Iris pigment epithelial cell (primary cell): ENCODE measurements around the gene DVL1.

Source experiments
- DNase-seq: peaks from one replicate; pipeline ENCODE4 v3.0.0-alpha.2; 2011; ENCODE audit warnings: low read depth

The DVL1 gene

DNA sequence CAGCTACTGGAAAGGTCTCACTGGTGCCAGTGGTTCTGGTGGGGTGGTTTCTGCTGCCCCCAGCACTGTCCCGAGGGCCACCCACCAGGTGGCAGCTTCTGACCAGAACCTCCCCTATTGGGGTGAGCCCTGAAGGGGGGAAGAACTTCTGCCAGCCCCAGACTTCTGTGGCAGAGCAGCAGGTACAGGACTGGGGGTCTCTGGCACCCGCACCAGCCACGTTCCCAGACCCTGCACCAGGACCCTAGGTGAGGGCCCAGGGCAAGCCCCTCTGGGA is 39.2 kb downstream of the DVL1 start:
- DNase-seq: no peak

DNA sequence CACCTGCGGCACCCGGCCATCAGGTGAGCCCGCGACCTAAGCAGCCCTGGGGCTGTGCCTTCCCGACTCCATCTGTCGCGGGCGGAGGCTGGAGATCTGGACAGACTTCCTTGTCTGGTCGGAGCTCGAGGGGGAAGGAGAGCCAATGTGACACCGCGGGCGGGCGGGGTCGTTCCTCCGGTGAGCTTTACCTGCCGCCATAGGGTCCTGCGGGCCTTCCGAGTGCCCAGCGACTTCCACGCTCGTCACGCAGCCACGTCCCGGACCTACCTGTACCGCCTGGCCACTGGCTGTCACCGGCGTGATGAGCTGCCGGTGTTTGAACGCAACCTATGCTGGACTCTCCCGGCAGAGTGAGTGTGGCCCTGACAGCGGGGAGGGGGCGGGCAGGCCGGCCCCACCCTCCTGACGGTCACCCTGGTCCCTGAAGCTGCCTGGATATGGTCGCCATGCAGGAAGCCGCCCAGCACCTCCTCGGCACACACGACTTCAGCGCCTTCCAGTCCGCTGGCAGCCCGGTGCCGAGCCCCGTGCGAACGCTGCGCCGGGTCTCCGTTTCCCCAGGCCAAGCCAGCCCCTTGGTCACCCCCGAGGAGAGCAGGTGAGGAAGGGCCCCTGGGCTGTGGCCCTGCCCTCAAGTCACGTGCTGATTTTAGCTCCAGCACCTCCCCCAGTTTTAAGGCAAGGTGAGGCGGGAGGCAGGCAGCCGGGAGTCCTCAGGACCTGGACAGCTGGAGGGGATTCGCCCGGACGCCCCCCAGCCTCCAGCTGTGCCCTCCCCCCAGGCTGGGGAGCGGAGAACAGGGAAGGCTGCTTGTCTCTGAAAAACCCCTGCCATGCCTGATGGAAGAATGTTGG is 39.7 kb downstream of the DVL1 start:
- DNase-seq: peak; percentile 15

DNA sequence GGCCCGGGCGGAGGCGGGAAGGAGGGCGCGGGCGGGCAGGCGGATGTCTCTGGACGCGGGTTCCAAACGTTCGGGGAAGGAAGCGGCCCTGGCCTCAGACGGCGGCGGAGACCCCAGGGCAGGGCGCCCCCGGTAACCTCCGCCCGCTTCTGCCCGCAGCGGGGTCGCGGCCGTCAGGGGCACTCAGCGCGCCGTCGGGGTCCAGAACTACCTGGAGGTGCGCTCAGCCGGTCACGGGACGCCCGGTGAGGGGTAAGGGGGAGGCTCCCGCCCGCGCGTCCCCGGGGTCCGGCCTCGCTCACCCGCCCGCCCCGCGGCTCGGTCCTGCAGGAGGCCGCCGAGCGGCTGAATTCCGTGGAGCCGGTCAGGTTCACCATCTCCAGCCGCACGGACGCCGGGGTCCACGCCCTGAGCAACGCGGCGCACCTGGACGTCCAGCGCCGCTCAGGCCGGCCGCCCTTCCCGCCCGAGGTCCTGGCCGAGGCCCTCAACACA is 40.4 kb downstream of the DVL1 start:
- no peak for DNase-seq

DNA sequence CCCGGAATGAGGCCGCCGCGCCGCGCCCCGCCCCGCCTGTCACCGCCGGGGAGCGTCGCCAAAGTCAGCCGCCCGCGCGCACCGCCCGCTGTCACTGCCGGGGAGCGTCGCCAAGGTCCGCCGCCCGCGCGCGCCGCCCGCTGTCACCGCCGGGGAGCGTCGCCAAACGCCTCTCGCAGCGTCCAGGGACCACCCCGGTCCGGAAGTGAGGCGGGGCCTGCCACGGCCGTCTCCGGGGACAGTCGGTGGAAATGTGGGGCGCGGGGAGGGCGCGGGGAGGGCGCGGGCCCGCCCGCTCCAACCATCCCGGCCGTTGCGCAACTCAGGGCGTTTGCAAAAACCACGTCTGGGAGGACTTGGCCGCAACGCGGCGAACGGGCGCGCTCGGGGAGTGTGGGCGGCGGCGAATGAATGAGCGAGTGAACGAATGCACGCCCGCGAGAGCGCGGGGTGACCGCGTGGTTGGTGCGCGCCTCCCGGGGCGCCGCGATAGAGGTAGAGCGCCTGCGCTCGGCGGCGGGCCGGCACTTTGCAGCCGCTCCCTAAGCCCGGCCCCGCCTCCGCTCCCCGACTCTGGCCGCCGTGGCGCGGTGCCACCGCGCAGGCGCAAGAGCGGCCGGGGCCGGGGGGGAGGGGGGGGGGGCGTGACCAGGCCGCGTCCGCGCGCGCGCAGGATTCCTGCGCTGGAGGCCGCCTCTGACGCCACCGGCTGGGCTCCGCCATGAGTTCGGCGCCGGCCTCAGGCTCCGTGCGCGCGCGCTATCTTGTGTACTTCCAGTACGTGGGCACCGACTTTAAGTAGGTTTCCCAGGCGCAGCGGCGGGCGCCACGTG is 41.1 kb downstream of the DVL1 start, which contains the start of the genes ACAP3 and PUSL1:
TSS of gene ACAP3 (minus strand) at position 8 of the 833 bp plus-strand sequence. CDS start 115 bp downstream, outside the sequence.
TSS of gene PUSL1 (plus strand) at position 675 of the 833 bp plus-strand sequence. CDS start at position 722, 47 bp downstream.
- peak; percentile 96 for DNase-seq

DNA sequence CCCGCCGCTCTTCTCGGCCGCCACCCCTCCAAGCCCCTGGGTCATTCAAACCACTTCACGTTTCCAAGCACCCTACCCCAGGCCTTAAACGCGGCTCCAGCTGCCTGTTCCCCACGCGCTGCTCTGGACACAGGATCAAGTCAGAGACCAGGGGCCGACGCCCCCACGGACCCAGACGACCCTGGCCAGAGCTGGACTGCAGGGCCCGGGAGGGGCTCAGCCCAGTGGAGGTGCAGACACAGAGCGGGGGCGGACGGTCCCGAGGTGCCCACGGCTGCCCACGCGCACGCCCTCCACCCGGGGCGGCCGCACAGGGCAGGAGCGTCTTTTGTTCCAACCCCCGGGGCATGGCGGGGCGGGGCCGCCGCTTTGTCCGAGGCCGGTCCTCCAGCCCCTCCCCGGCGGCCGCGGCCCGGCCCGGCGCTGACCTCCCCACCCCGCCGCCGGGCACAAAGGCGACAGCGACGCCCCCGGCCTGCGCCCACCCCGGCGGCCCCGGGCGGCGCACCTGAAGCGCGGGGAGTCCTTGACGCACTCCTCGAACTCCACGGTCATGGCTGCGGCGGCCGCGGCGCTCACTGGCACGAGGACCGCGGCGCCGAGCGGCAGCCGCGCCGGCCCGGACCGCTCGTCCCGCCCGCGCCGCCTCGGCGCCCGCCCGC is 41.8 kb downstream of the DVL1 start:
- peak; percentile 21 for DNase-seq

DNA sequence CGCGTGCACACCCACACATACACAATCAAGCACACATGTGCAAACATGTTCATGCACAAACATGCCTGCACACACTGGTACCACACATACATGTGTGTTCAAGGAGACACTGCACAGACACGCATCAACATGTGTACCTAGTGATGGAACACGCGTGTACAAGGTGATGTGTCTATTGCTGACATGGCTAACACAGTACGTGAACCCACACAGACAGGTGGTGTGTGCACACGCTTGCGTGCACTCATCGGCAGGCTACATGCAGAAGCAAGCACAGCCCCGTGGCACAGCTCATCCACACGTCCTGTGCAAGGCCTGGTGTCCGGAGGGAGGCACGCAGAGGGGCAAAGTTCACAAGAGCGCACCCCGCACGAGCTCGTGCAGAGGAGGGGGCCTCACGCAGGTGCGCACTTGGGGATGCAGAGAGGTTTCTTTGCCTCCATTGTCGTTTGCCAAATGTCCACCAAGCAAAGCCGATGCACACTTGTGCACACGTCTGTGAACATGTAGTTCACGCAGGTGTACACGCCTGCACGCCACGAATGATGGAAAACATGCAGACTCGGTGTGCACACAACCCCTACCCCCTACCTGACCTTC is 42.5 kb downstream of the DVL1 start:
- peak; percentile 15 for DNase-seq

DNA sequence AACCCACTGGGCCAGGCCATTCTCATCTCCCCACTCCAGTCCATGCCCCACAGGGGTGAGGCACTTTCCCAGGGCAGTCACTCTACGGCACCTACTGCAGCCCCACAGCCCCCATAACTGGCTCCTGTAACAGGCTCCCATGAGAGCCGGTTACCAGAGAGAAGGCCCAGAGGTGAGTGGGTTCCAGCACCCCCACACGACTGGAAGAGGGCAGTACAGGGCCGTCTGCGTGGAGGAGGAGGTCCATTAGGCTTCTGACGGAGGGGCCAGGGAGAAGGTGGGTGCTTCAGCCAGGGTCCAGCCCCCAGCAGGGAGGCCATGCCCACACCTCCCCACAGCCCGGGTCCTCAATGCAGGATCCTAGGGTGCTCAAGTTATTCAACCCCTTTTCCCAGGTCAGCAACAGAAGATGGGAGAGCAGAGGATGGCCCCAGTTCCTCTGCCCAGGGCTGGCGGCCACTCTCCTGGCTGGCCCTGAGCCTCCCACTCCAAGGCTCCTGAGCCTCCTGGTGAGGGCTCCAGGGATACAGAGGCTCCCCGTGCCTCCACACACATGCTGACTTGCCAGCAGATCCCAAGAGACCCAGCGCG is 43.1 kb downstream of the DVL1 start:
- peak; percentile 25 for DNase-seq

DNA sequence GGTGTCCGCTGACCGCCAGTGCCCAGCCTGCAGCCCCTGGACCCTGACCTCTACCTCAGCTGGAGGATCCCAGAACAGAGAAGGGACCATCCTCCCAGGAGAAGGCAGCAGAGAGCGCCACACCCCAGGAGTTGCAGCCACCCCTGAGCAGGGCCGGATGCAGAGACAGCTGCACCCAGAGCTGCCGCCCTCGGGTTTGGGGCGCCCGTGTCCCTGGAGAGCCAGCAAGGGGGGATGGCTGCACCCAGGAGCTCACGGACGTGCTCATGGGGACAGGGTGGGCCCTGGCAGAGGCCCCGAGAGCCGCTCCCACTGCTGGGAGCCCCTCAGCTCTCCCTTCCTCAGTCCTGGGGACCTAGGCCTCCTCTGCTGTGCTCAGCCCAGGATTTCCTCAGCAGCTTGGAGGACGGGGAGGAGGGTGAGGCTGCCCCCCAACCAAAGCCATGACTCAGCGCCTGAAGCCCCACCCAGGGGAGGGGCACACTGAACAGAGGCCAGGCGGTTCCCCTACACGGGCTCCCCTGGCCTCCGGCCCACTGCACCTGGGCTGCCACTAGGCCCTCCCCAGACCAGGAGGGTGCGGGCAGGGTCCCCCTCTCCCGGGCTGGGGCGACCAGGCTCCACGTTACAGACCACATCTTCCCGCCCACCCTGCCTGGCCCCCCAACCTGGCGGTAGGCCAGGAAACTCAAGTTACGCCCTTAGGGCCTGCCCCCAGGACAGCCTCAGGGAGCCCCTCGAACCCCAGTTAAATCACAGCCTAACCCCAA is 43.7 kb downstream of the DVL1 start:
- peak; percentile 76 for DNase-seq

DNA sequence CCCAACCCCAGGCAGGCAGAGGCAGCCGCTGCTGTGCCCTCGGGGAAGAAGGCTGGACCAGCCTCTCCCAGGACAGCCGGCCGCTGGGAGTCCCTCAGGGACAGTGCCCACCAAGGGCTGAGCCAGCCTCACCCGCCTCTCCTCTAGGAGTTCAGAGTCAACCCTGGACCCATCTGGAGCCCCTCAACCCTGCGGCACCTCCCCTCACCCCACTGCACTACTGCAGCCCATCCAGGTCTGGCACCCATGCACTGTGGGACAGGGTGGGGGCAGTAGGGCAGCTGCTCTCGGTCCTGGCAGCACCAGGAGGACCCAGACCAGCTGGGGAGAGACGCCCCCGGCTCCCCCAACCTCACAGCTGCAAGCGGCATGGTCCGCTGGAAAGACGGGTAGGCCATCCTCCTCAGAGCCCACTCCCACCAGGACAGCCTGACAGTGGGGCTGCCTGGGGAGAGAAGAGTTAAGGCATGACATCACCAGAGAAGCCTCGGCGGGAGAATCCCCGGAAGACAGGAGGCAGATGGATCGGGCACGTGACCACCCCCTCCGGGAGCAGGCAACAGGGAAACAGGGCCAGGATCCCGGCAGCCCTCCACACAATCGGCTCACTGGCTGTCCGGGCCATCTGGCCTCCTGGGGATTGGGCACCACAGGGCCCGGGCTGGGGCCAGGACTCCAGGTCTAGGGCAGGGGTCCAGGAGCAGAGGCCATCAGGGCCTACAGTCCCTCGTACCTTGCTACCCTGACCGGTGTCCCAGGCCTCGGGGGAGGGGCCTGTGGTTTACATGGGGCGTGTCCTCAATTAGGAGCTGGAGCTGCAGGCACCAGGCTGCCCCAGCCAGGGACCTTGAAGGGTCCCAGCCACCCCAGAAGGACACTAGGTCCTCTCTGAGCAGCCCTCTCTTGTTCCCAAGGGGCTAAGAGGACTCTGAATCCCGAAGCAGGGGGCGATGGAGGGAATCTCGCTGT is 44.6 kb downstream of the DVL1 start:
- DNase-seq: peak; percentile 76

DNA sequence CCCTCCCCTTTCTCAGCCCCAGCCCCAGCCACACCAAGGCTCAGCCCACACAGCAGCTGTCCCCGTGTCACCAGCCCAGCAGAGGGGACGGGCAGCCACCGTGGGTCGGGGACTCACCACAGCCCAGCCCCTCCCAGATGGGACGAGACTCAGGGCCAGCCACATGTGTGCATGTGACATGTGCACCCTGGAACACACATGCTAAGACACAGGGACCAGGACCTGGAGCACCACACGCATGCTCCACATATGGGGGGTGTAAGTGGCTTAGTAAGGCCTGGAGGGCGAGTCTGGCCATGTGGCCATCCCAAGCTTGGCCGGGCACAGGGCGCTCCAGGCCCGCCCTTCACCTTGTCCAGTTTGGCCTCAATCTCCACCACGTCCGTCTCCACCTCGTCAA is 45.5 kb downstream of the DVL1 start:
- no peak for DNase-seq

DNA sequence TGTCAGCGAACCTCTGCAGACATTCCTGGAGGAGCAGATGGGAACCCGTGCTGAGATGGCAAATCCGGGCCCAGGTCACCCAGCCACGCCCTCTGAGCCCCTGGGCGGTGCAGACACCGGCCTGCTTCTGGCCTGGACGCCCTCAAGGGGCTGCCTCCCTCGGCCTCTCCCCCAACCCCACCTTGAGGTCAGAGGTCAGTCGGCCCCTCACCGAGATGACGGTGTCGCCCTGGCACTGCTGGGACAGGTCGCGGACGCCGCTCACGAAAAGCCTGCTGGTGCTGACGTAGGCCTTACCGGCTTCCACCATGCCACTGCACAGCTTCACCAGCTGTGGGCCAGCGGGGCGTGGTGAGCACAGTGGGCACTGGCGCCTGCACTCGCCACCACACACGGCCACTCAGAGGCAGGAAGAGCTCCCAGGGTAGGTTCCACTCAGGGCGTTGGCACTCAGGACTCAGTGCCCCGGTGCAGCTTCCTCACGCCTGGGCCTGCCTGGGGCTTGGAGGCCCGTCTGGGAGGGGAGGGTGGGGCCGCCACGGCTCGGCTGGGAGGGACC is 46.2 kb downstream of the DVL1 start:
- DNase-seq: no peak

DNA sequence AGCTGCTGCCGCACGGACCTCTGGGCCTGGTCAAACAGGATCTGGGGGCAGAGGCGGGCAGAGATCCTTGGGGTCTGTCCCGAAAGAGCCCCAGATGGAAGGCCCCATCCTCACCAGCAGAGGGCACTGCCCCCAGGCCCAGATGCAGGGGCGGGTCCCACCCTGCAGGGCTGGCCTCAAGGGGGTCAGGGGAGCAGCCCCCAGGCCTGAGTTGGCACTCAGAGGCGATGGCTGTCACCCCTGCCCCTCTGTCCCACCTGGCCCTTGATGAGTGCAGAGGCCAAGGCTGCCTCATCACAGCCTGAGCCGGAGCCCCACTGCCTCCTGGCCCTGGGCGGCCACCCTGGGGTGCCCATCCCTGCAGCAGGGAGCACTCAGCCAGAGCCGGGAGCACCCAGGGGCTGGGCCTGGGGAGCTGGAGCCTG is 47.2 kb downstream of the DVL1 start:
- no peak for DNase-seq

DNA sequence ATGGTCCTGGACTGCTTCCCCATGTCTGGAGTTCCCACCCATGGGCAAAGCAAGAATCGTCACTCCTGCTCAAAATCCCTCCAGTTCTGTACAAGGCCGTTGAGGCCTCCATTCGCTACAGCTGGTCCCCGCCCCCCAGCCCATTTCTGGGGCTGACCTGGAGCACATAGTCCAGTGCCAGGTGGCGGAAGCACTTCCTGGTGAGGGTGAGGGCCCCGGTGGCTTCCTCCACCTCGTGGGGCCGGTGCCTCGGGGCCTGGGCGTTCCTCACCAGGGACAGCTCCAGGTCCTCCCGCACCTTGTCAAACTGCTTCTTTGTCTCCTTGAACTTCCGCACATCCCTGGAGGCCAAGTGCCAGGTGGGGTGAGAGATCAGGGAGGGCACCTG is 48.9 kb downstream of the DVL1 start:
- no peak for DNase-seq

DNA sequence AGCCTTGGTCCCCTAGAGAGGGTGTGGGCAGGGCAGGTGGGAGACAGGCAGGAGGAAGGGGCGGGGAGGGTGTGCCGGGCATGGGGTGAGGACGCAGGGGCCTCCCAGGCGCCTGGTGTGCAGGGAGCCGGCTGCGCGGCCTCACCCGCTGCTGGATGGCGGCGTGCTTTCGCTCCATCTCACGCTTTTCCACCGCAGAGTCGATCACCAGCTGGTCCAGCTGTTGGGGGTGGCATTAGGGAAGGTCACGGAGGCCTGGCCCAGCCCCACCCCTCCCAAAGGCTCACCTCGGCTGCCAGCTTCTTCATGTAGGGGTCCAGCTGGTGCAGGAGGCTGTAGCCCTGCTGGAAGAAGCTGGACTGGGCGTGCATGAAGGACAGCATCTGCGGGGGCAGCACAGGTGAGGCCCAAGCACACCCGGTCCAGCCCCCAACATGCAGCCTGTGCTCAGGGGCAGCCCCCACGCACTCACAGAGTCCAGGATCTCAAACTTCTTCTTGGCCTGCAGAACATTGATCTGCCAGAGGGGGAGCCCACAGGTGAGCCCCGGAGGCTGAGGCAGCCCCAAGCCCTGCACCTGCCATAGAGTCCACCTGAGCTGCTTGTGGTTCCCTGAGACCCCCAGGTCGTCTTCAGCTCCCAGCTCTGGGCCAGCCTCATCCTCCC is 49.4 kb downstream of the DVL1 start:
- no peak for DNase-seq

DNA sequence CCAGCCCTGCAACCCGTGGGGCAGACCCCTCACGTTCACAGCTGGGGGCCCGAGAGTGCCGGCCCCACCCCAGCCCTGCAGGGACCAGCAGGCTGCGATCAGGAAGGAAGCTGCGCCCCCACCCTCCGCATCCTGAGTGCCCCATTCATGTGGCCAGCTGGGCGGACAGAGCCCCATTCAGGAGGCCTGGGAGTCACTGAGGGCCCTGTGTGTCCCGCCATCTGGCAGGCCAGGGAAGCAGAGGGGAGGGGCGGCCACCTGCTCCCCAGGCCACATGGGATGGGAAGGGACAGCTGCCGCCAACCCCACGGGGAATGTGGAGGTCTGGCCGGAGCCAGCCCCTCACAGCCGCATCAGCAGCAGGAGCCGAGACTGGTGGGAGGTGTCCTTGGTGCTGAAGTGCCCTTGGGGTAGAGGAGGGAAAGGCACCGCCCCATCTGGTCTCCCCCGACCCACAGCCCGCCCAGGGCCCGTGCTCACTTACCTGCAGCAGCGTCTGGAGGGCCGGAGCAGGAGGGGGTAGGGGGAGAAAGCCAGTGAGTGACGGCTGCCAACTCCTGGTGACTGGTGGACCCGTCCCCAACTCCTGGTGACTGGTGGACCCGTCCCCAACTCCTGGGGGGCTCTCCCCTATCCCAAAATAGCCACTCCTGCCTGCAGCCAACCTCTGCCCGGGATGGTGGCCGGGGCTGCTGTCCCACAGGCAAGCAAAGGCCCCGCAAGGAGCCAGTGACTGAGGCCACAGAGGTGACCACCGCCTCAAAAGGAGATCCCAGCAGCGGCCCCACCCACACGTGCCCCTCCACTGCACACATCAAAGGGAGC is 50.1 kb downstream of the DVL1 start:
- DNase-seq: peak; percentile 30

DNA sequence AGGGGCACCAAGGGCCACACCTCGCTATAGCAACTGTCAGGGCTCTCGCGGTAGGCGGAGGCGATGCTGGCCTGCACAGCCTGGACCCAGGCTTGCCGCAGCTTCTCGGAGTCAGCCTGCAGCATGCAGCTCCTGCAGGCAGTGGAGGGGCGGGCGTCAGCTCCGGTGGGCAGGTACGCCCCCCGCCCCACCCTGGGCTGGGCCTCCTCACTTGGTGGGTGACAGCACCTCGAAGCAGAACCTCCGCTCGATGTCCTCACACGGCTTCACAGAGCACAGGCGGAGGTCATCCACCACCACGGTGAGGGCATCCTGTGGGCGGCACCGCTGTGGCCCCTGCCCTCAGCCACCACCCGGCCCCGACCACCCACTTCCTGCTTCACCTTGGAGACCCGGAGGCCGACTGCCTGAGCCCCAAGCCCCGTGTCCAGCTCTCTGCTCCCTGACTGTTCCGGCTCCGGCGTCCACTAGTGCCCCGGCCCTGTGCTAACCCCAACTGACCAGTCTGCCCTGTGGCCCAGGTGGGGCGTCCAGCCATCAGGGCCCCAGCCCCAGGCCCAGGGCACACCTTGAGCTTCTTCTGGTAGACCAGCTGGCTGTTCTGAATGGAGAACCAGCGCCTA is 51.3 kb downstream of the DVL1 start:
- no peak for DNase-seq
